RPMI8226 (cell line): ENCODE results near the gene ZWILCH.

Experiments
- DNase-seq: peaks from one replicate; pipeline ENCODE4 v3.0.0-alpha.2; 2015

The ZWILCH gene

DNA sequence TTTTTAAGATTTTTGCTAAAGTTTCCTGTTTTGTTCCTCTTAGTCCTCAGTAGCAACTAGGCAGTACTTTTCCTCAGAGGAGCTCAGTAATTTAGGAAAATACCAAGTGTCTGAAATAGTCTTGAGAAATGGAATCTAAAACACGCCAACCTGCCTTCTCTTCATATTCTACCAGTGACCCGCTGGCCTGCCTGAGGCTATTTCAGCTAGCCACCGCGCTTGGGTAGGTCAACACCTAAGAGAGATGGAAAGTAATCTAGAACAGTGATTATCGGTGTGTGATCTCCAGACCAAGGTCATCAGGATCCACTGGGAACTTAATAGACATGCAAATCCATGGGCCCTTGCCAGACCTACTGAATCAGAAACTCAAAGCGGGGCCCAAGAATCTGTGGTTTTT is 53.1 kb downstream of the ZWILCH start:
- no peak for DNase-seq

- no peak for DNase-seq
Measured at GRCh38 chr15:66560856-66561525, 55.9 kb downstream of the ZWILCH start.

DNA sequence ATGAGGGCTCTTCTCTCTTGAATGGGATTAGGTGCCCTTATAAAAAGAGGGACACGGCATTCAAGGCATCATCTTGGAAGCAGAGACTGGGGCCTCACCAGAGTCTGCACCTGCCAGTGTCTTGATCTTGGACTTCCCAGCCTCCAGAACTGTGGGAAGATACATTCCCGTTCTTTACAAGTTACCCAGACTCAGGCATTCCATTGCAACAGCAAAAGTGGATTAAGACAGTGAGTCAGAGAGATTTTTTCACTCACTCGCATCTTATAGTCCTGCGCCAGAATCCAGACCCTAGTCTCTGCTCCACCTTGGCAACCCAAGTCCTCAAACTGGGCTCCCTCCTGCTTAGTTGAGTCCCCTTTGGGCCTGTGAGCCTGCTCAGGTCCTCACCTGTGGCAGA is 58.0 kb downstream of the ZWILCH start:
- DNase-seq = no peak

GRCh38 chr15:66563566-66564110 is 58.5 kb downstream of the ZWILCH start:
- no peak for DNase-seq

DNA sequence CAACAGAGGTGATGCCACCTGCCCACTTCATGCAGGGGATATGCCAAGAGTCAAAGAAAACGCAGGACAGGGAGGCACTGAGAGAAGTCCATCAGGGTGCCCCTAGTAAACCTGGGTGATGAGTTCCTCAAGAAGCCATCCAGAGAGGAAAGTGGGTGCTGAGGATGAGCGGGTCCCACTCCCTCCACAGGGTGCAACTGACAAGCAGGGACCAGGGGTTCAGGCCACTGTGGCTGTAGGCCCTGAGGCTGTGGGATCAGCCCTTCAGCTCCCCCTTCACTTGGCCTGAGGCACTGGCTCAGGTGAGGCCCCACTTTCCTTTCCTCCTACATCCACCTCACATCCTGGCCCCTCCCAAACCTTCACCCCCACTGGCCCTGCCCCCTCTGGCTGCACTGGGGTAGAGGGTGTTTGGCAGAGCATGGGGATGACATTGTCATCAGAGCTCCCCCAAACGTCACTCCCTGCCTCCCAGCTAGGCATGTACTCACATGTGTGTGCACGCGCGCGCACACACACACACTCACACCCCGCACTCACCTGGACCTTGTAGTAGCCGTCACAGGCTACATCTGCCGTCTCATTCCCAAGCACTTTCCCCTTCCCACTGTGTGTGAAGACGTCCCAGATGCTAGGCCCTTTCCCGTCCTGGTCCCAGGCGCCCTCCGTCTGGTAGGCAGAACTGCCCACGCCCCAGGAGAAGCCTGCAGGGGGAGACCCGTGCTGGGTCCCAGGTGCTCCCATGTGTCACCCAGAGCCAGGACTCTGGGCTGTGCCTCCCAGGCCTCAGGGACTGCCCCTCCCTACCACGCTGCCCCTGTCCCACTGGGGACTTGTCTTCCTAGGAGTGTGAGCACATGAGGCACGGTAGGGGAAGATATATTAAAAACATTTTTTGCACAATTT is 59.3 kb downstream of the ZWILCH start:
- no peak for DNase-seq

DNA sequence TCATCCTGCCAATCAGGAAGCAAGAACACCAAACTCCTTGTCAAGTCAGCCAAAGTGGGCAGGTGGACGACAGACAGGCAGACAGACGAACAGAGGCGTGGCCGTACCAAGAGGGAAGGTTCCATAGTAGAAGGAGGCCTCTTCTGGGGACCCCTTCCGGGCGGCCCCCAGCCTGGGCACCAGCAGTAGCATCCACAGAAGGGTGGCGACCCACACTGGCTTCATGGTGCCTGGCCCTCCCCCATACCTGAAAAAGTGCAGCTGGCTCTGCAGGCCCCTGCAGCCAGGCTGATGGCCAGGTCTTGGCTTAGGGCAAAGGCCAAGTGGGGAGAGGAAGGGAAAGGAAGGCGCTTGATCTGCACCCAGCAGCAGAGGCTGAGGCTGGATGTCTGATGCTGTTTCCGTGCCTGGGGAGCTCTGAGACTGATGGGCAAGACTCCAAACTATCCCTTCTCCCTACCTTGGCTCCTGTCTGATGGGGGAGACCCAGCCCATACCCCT is 60.1 kb downstream of the ZWILCH start:
- no peak for DNase-seq

- DNase-seq = peak; percentile 53
Measured at GRCh38 chr15:66565741-66566144, 60.6 kb downstream of the ZWILCH start, which contains the start of gene LCTL. TSS of gene LCTL (minus strand) at chr15:66565998. CDS start at chr15:66565365, 633 bp downstream.

DNA sequence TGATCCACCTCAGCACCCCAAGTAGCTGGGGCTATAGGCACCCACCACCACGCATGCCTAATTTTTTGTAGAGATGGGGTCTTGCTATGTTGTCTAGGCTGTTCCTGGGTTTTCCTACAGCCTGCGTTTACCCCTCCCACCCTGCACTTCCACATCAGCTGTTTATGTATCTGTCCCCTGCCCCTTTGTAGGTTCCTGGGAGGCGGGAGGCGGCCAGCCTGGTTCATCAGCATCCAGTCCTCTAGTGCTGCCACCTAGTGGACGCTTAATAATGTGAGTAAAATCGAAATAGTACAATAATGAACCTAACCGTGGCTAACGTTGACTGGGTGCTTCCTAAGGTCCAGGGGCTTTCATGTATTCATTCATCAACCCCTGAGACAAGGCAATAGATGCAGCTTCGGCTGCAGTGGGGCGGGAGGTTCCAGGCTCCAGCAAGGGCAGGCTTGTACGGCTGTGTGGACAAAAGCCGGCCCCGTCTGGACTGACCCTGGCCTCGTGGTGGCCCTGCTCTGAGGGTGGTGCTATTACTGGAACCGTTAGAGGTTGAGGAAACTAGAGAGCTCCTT is 61.9 kb downstream of the ZWILCH start:
- peak; percentile 91 for DNase-seq

DNA sequence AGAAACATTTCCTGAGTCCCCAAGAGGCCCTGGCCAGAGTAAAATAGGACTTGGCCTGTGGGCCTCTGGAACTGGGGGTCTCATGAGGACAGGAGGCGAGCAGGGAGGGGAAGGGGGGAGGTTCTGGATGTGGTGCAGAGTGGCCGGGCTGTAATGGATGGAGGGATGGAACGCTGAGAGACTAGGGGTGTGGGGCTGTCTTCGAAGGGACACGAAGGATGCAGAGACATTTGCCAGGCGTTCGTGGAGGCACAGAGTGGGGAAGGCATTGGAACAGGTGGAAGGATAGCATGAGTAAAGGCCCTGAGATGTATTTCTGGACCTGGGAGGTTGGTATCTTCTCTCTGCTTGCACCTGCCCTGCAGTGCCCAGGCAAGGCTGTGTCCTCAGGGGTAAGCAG is 62.8 kb downstream of the ZWILCH start:
- DNase-seq = no peak

DNA sequence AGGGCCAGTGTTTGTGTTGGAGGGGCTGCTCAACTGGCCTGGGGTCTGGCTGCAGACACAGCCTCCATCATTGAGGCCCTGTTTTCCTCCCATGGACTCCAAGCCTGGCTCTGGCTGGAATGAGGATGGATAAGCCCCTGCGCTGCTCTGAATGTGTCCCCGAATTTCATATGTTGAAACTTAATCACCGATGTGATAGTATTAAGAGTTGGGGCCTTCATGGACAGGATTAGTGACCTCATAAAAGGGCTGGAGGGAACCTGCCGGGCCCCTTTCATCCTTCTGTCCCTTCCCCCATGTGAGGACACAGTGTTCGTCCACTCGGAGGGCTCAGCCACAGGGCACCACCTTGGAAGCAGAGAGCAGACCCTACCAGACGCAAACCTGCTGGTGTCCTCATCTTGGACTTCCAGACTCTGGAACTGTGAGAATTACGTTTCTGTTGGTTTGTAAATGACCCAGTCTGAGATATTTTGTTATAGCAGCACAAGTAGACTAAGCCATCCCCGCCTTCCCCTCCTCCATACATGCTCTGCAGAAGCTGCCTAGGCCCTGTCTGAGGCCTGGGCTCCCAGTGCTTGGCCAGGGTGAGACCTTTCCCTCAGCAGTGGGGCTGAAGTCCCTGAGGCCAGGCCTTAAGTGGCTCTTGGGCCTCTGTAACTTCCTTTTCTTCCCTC is 64.5 kb downstream of the ZWILCH start:
- no peak for DNase-seq

DNA sequence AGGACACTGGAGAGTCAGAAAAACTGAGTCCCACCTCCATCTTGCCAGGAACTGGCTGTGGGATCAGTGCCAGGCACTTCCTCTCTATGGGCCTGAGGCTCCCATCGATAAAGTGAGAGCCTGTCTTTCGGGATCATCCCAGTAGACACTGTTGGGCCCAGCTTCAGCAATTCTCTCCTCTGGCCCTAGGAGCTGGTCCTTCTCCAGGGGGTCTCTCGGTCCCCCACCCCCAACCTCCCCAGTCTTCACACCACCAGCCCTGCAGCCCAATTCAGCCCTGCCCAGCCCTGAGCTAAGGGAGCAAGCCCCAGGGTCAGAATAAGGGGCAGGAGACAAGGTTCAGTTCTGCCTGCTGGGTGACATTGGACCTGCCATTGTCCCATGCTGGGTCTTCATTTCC is 65.2 kb downstream of the ZWILCH start:
- DNase-seq = no peak

DNA sequence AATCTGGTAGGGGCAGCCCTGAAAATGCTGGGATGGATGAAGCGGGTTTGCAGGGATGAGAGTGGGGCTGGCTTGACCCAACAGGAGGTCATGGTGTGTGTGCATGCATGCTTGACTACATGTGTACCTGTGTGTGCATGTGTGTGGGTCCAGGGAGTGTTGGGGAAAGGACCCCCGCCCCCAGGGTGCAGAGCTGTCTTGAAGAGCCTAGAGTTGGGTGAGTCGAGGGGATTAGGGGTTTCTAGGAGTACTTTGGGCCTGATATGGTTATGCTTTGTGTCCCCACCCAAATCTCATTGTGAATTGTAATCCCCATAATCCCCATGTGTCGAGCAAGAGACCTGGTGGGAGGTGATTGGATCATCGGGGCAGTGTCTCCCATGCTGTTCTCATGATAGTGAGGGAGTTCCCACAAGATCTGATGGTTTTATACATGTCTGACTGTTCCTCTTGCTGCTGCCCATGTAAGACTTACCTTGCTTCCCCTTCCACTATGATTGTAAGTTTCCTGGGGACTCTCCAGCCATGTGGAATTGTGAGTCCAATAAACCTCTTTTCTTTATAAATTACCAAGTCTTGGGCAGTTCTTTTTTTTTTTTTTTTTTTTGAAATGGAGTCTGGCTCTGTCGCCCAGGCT is 65.8 kb downstream of the ZWILCH start:
- no peak for DNase-seq

- no peak for DNase-seq
Measured at GRCh38 chr15:66572146-66572545, 67.0 kb downstream of the ZWILCH start.

GRCh38 chr15:66573348-66573718 is 68.2 kb downstream of the ZWILCH start:
- no peak for DNase-seq

DNA sequence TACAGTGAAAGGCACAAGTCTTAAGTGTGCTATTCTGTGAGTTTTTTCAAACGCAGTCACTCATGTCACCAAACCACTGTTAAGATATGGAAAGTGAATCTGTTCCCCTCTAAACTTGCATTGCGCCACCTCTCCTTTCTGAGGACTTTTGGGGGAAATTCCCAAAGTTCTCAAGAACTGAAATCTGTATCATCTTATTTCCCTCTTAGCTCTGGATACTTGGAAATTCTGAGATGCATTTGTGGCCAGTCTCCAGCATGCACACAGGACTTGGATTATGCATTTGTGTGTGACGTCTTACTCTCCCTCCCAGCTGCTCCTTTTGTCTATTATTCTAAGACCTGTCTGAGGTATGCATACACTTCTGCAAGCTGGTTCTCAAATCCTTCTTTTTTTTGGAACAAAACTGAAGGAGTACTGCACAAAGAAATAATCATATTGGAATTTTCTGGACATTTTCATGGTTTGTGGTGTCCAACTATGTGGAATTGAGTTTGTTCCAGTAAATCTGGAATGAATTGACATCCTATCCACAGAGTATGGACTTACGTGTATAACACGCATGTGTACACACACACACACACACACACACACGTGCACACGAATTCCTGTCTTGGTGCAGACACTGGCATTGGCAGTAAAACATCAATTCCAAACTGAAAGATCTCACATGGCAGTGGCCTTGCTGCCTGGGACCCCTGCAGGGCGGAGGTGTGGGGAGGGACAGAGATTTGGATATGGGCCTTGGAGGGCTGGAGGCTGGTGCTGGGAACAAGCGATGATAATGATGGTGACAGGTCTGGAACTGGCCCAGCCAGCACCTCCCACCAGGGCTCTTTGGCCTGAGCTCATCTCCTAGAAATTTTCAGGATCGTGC is 68.8 kb downstream of the ZWILCH start:
- DNase-seq = no peak

- DNase-seq = no peak
Measured at GRCh38 chr15:66574596-66574950, 69.4 kb downstream of the ZWILCH start.

GRCh38 chr15:66578286-66578875 is 73.3 kb downstream of the ZWILCH start:
- no peak for DNase-seq

DNA sequence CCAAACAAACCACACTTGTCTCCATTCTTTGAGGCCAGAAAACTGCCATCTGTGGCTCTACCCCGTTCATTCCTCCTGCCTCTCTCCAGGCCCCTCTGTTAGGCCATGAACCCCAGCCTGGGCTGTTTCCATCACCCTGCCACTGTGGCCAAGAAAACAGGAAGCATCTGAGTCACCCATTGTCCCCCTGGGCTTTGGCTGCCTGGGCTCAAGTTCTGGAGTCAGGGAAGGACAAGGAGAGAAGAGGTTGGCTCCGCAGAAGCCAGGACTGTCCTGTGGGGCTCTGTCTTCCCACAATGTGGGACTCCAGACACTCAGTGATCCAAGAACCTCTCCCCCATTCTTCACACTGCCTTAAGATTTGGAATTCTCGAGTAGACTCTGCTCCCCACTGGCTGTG is 75.5 kb downstream of the ZWILCH start:
- no peak for DNase-seq

DNA sequence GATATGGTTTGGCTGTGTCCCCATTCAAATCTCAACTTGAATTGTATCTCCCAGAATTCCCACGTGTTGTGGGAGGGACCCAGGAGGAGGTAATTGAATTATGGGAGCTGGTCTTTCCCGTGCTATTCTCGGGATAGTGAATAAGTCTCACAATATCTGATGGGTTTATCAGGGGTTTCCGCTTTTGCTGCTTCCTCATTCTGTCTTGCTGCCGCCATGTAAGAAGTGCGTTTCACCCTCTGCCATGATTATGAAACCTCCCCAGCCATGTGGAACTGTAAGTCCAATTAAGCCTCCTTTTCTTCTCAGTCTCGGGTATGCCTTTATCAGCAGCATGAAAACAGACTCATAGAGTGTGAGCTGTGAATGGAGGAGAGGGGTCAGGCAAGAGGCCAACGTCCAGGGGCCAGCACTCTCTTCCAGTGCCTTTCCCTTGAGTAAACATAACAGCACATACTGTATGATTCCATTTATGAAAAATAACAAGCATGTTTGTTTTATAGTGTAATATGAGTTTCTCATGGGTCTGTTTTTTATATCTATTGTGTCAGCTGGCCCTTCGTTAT is 76.9 kb downstream of the ZWILCH start:
- no peak for DNase-seq

GRCh38 chr15:66586155-66586976 is 81.2 kb downstream of the ZWILCH start:
- no peak for DNase-seq
